Stimulated activated CD4-positive, alpha-beta T cell treated with anti-CD3 and anti-CD28 coated beads, Interleukin-15, amount 100 ng/mL, for 24 hours (primary cell): Measurements from ENCODE around the gene PEX5L.
A peak's percentile ranks its signal among the peaks of the same experiment; 100 is the strongest.

ENCODE experiments used
- DNase-seq: peaks from one replicate; pipeline ENCODE4 v3.0.0-alpha.2; 2020

The PEX5L gene

DNA sequence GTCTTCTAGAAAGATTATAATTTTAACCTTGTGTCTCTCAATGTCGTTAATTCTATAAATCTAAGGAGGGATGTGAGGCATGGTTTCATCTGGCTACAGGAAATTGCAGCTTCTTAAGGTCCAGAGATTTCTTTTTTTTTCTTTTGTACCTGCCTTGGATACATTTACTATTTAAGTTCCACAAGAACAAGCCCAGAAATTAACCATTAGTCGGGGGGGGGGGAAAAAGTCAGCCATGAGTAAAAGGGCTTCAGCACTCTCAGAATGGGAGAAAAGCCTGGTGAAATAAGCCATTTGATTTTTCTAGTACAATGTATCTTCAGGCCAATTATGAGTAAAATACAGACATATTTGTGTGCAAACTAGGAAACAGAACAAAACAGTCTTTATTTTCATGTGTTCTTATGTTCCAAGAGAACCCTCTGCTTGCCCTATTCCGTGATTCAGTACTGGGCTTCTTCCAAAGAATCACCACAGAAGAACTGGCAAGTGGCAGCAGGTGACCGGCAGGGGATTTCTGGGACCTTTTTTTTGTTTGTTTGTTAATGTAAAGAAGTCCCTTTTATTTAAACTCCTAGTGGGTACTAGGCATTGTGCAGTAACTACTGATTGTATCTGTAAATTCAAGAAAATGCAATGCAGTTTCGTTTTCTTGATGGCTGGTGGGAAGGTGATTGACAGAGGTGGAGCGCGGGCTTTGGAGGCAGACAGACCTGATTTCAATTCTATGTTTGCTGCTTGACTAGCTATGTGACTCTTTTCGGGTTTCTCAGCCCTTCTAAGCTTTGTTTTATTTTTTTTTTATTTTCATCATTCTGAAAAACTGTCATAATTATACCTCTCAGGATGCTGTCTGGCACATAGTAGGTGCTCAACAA is 82.5 kb downstream of the PEX5L start:
- no peak for DNase-seq

DNA sequence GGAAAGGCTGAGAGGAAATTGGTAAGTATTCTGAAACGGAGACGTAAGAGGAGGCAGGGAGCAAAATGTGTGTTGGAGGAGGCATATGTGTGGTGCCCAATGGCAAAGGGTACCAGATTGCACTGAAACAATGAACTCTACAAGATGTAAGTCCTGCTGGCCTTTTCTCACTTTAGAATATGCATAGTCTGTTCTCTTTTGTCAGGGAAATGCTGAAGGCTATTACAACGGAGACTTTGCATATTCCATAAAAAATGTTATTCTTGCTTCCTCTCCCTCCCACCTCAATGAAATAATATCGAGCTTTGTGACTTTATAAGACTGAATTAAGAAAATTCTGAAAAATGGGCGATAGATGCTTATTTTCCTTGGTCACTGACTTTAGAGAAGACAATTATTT is 85.9 kb downstream of the PEX5L start:
- DNase-seq, result no peak

DNA sequence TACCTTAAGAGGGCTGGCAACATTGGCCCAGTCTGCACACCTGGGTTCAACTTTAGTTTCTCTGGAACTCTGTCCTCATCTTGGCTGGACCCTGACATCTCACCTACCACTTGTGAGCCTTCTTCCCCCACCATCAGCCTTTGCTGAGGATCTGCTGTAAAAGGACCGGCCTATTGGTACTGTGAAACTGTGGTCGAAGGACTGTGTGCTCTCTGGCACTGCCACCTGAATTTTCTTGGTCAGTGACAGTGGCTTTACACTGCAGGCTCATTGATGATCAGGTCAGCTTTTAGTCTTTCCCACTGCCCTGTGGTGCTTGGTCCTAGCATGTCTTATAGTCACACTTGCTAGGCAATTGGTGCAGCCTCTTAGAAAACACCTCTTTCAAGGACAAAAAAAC is 86.9 kb downstream of the PEX5L start:
- DNase-seq, result no peak

DNA sequence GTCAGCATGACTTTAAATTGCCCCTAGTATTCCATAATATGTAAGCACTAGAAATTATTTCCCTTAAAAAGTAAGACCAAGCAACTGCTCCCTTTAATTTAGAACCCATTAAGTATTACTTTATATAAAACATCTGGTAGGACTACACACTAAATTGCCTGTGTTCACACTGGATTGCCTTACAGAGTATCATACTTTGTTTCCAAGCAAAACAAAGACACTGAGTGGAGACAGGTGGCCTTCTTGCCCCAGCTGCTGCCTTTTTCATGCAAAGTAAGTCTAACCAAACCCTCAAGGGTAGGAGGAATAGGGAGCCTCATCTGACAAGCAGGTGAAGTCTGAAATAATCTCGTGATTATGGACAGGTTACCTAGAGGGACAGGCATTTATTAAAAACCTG is 87.3 kb downstream of the PEX5L start:
- DNase-seq, result no peak

DNA sequence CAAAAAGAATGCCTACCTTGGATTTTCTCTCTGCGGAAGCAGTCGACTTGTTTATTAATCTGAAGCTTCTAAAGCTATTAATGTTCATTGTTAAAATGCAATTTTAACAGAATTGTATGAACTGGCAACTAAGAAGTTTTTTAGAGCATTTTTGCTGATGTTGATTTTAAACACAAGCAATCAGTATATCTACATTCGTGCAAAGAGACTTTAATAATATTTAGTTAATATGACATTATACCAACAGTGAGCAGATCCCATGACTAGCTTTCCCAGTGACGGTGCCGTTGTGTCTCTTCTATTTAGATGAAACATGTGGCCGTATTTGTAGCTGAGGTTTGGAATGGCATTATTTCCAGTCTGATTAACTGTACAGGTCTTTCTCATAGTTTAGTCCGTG is 88.0 kb downstream of the PEX5L start:
- no peak for DNase-seq

DNA sequence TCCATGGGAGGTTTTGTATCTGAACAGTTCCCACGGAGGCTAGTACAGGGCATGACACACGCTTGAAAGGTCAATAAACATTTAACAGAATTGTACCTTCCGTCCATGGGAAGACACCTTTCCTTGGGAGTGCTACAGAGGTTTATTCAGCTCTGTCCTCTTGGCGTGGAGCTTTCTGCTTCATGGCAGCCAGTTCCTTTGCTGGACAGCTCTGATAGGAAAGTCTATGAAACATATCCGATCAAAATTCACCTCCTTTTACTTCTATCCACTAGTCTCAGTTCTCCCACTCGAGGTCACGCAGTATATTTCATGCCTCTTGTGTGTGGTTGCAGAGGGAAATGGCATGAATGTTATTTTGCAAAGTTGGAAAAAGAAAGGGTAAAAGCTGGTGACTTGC is 91.2 kb downstream of the PEX5L start:
- DNase-seq, result no peak

DNA sequence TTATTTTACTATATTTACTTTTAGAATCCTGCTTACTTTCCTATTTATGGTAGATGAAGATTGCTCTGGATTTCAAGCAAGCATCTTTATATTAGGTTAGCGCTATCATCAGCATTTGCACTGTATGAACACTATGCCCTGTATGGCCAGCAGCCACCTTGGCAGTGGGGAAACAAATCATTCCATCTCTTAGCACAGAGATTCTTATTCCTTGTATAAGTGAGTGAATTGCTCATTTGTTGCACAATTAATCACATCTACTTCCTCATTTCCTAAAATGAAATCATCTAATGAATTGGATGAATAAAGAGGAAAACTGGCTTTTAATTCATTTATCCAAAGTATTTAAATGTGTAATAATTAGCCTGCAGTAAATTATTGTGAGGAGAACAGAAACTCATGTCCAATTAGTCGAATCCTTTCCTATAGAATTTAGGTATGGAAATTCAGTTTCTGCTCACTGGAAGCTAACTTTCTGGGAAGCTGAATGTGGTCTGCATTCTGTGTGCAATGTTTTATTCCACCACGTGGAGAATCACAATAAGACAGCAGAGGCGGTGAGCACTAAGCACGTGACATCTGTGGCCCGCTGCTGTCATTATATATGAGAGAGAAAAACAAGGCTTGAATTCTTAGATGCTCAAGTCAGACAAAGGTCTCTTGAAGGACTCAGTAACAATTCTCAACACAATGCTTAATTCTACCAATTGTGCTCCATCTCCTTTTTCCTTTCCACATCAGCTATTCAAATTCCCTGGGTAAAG is 93.4 kb downstream of the PEX5L start:
- no peak for DNase-seq

DNA sequence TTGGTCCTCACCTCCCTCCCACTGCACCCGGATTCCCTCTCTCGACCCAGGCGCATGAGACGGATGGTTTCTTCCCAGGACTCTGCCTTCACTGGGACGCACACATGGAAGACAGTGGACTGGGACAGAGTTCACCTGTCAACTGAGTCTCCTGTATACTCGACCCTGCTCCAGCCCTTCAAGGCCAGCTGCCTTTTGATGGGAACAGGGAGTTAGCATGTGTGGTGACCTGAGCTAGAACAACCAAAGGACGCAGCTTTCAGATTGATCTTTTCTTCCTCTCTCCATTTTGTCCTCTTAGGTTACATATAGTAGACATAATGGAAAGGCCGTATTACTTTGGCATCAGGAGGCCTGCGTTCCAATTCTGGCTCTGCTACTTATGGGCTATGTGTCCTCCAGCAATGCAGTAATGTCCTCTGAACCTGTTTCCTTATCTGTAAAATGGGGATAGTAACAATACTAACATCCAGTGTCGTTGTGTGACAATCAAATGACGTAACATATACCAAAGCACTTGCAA is 94.1 kb downstream of the PEX5L start:
- DNase-seq, result no peak

DNA sequence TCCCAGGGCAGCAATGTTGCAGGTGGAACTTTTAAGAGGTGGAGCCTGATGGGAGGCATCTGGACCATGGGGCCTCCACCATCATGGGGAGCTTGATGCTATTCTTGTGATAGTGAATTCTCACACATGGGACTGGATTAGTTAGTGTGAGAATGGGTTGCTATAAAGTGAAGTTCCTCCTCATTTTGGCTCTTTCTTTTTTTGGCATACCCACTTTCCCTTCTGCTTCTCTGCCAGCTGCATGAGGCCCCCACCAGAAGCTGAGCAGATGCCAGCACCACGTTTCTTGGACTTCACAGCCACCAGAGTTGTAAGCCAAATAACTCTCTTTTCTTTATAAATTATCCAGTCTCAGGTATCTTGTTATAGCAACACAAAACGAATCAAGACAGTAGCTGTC is 101.0 kb downstream of the PEX5L start:
- DNase-seq, result no peak

DNA sequence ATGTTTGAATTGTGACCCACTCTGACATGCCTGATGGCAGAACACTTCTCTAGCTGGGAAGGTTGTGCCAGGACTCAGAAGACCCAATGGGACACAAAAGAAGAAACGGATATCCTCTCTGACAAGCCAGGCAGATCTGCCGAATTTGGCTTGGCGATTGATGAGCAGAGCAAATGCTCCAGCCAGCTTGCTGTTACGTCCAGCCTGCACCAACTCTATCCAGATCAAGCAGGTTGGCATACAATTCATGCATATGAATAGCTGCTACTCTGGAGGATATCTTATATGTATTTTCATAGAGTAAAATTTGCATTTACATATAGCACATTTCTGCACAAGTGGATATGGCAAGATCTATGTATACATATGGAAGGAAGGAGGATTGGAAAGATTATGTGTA is 102.8 kb downstream of the PEX5L start:
- no peak for DNase-seq

DNA sequence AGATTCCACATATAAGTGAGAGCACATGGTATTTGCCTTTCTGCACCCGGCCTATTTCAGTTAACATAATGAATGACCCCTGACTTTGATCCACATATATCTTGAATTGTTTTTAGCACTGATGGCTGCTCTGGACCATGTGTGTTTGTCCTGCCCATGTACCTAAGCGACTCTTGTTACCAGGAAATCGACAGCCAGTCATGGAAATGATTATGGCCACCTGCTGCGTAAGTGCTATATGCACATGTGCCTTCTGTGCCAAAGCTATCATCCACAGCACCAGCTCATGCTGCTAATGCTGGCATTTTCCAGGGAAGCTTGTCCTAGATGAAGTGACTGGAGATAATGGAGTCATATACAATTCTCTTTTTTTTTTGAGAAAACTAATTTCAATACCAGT is 103.7 kb downstream of the PEX5L start:
- DNase-seq, result no peak

DNA sequence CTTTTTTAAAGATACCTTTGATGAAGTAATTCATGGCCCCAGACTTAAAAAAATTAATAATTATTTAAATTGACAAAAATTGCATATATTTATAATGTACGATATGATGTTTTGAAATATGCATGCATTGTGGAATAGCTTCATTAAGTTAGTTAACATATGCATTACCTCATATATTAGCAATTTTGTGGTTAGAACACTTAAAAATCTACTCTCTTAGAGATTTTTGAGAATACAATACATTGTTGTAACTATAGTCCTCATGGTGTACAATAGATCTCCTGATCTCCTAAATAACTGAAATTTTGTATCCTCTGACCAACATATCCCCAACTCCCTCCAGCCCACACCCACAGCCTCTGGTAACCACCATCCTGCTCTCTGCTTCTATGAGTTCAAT is 104.1 kb downstream of the PEX5L start:
- DNase-seq, result no peak

DNA sequence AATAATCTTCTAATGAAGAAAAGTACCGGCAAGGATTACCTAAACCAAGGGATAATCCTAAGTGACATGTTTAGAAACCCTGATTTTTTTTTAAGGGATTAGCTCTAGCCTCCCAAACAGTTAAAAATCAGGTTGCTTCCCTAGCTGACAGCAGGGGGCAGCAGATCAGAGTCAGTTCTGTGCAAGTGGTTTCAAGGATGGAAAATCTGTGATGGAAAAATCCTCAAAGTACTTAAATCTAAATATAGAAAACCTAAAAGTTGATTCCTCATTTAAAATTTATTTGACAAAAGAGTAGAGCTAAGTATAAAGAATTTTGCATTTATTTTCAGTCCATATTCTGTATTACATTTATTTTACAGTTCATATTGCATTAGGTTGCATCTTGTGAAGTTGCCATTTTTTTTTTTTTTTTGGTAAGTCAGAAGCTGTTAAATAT is 107.6 kb downstream of the PEX5L start:
- peak; percentile 65 for DNase-seq

DNA sequence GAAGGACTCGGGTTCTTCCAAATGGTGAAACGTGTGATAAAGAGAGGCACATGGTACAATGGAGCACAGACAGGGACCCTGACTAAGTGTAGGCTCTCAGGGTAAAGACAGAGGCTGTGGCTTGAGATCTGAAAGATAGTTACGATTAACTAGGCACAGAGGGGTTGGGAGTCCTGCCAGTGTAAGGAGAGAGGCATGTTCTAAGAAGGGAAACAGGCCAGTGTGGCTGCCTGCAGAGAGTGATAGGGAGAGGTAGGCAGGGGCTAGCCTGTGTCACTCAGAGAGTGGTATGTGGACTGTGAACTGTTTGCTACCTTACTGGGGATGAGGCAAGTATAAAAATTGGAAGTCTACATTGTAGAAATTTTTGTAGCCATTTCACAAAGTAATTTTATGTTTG is 109.5 kb downstream of the PEX5L start:
- DNase-seq, result no peak

DNA sequence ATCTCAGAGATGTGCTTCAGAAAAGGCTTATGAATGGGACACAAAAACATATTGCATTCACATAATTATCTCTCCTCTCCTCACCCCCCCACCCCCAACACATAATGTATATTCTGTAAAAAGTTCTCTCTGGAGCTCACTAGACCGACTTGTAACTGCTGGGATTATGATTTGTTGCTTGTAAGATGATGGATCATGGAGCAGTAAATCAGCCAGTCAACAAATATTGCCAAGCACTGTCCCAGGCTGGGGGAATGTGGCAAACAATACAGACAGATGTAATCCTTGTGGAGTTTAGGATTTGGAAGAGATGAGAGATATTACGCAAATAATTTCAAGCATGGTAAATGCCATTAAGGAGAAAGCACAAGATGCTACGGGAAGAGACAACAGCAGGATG is 114.8 kb downstream of the PEX5L start:
- no peak for DNase-seq

DNA sequence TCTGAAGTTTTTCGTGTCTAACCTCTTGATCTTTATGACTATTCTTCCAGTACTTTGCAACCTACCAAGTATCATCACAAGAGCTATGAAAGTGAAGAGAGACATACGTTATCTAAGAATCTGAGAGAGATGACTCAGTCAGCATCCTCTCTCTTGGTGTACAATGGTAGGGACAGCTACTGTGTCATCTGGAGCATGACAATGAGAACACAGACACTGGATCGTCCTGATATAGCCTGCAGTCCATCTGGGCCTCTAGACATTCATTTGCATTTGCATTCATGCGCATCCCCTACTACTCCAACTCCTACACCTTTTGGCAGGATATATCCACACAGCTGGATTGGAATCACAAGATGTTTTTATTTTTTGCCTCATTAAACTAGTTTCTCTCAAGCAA is 115.2 kb downstream of the PEX5L start:
- no peak for DNase-seq

DNA sequence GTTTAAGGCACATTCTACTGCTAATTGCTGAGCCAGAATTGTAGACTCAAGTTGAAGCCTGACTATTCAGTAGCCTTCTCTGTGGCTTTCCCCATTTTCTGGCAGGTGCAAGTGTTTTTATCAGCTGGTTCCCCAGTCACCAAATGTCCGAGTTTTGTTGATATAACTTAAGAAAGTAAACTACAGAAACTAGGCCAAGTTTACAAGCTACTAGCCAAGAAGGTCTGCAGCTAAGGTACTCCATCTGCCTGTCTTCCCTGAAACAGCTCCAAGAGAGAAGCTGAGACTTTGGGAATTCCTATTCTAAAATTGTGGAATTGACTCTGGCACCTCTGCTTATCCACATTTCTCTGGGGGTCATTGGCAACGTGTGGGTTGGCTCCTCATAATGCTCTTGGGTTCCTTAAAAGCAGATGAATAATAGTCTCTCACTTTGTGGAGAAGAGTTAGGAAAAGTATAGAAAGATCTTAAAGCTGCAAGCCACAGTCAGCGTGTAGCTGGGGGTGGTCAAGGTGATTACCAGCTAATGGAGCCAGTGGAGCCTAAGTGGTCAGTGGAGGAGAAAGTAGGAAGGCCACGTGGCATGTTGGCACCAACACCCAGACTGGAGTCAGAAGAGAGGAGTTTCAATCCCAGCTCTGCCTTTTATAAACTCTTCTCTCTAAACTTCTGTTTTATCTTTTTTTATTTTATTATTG is 128.8 kb downstream of the PEX5L start:
- DNase-seq, result no peak

DNA sequence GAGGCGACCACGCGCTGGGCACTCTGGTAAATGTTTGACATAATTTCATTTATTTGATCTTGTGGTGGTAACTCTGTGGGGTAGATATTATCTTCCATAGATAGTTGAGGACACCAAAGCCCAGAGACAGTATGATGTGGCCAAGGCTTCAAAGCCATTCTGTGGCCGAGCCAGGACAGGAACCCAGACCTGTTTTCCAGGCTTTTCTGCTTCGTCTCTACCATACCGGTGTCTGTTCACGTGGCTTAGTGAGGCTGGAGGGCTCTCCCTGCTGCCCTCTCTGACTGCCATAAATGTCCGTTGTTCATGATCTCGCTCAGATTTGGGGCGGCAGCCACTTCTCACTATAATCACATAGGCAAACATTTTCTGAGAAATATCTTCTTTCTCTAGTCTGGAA is 134.7 kb downstream of the PEX5L start:
- no peak for DNase-seq

DNA sequence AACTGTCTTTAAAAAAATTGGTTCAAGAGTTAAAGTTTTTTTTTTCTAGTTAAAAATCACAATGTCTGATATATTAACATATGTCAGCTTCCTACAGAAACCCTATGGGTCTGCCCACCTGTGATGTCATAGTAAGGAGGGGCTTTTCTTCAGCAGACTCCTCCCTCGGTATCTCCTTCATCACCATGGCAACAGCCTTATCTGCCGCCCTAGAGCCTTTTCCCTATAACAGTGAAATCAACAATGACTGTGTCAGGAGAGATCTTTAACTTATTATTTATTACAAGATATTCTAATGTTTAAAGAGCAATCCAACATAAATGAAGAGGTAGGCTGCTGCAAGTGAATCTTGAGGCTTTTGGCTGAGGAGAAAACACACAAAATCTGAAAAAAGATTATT is 138.7 kb downstream of the PEX5L start:
- DNase-seq, result peak; percentile 10

DNA sequence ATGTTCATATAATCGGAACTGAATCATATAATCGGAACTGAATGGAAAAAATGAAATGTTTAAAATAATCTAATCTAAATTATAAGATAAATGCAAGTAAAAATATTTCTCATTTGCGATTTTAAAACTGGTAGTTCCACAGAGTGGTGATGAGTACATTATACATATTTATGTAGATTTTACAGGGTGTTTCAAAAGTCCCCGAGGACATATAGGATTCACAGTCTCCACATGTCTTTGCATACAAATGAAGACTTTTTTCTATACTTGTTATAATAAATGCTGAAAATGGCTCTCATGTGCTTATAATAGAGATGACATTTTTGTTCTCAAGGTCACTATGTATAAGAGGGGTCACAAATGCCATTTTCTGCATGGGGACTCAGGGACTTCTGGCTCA is 139.5 kb downstream of the PEX5L start:
- no peak for DNase-seq

DNA sequence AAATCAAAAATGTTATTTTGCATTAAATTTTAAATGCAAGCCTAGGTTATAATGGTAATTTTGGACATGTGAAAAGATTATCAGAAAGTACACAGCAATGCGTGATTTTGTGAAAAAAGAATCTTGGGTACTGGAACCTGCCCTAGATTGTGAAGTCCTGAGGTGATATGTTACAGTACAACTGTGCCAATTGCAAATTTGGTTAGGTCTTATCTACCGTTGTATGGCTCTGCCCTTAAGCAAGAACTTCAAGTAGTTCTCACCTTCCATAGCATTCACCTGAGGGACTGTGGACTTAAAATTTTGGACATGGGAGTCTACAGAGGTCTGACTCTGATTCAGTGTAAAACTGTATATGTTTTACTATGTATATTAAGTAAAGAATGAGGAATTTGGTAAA is 140.2 kb downstream of the PEX5L start:
- no peak for DNase-seq

DNA sequence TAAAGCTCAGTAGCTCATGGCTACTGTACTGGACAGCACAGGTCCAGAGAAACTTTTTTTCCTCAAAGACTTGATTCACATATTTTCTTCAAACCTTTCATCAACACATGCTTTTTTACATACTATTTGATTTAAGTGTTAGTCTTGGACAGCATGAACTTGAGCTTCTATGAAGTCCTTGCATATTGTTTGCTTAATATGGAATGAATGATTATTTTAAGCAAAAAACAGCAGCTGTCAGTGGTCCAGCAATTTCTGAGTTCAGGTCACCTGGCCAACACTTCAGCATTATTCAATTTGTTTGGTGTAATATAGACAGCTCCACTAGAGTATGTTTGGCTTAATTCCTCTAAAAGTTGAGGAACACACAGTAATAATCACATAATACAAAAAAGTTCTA is 141.4 kb downstream of the PEX5L start:
- no peak for DNase-seq

DNA sequence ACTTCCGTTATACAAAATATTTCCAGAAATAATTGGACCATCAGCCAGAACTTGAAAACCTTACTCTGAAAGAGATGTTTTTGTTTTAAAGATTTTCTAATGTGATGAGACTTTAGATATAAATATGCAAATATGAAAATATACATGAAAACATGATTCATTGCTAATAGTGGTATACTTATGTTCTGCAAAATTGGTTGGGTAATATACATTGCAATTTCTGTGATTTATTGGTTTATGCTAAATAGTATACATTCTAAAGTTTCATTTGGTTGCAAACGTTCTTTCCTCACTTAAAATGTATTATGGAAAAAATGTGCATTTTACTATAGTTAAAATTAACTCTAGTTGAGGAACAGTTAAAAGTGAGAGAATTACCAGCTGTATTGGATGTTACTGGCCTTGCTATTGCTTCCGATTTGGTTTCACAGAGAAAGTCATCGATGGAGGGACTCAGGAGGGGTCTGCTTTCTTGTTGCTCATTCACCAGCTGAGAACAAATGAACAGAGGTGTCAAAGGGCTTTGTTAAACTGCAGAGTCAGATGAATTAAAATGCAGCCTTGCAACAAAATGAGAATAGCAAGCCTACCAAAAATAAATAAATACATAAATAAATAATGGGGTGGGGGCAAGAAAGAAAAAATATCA is 149.3 kb downstream of the PEX5L start:
- no peak for DNase-seq
